Karpas-422 (cell line): Measurements from ENCODE around the gene TAL2. TPM values are rescaled to one million over a fixed set of nuclear protein-coding genes. Genes with fewer than 3 reads are reported as not detected.

Experiments
- DNase-seq: peaks from one replicate; pipeline ENCODE4 v3.0.0-alpha.2; 2015
- H2AFZ ChIP-seq: fragments of 200-600 bp; sonication (generic); 2 replicates; pipeline ENCODE4 v1.6.1; 2014; ENCODE audit warnings: antibody characterized with exemption, low read length, mixed read lengths
- H3K27ac ChIP-seq: fragments of 200-600 bp; sonication (generic); 2 replicates; pipeline ENCODE4 v1.5.1; 2014; ENCODE audit warnings: mild to moderate bottlenecking, low read length, moderate library complexity
- H3K27me3 ChIP-seq: fragments of 200-600 bp; sonication (generic); 2 replicates; pipeline ENCODE4 v1.6.1; 2014; ENCODE audit warnings: low read length, mixed read lengths
- H3K36me3 ChIP-seq: fragments of 200-600 bp; sonication (generic); 2 replicates; pipeline ENCODE4 v1.6.1; 2014; ENCODE audit warnings: low read length, mixed read lengths; ENCODE audit not compliant: insufficient read depth
- H3K4me1 ChIP-seq: fragments of 200-600 bp; sonication (generic); 2 replicates; pipeline ENCODE4 v1.6.1; 2014; ENCODE audit warnings: mild to moderate bottlenecking, low read length, mixed read lengths
- H3K4me2 ChIP-seq: fragments of 200-600 bp; sonication (generic); 2 replicates; pipeline ENCODE4 v1.6.1; 2014; ENCODE audit warnings: low read length, low read depth, mild to moderate bottlenecking; ENCODE audit not compliant: poor library complexity, severe bottlenecking
- H3K4me3 ChIP-seq: fragments of 200-600 bp; sonication (generic); 2 replicates; pipeline ENCODE4 v1.5.1; 2014; ENCODE audit warnings: mild to moderate bottlenecking, antibody characterized with exemption, low read length, mixed read lengths
- H3K79me2 ChIP-seq: fragments of 200-600 bp; sonication (generic); 2 replicates; pipeline ENCODE4 v1.6.1; 2014; ENCODE audit warnings: mild to moderate bottlenecking, low read length, mixed read lengths
- H3K9ac ChIP-seq: fragments of 200-600 bp; sonication (generic); 2 replicates; pipeline ENCODE4 v1.6.0; 2014; ENCODE audit warnings: low read length
- H3K9me2 ChIP-seq: fragments of 200-600 bp; sonication (generic), shearing (Covaris generic); replicated peaks from 2 replicates; pipeline ENCODE4 v1.6.0; 2014; ENCODE audit warnings: mild to moderate bottlenecking, low read length, moderate library complexity; ENCODE audit not compliant: insufficient read depth
- H3K9me3 ChIP-seq: fragments of 300-700, 200-600 bp; sonication (generic); 2 replicates; pipeline ENCODE4 v1.6.1; 2014; ENCODE audit warnings: low read length, mixed read lengths
- H4K20me1 ChIP-seq: fragments of 200-600 bp; sonication (generic); 2 replicates; pipeline ENCODE4 v1.6.1; 2014; ENCODE audit warnings: mild to moderate bottlenecking, antibody characterized with exemption, low read length, low read depth; ENCODE audit not compliant: insufficient read depth
- total RNA-seq: library from RNA; depleted of rRNA; stranded (reverse); fragments of >200 nt; shearing (Covaris generic); gene quantifications from 2 replicates; pipeline ENCODE4 v1.2.3, GENCODE V29; 2014; ENCODE audit warnings: low replicate concordance

The TAL2 gene
- total RNA-seq, 1 experiment from 2014 or later, result 4.1 TPM

- DNase-seq, result no peak
- Histone ChIP-seq H3K9ac (peak overlapping the region; percentile 34), H3K27ac (peak overlapping the region; percentile 98), H3K27me3 (no peaks in the 10 kb centered on the region), H3K9me3 (no peaks in the 10 kb centered on the region), H3K79me2 (no peaks in the 10 kb centered on the region), H2AFZ (0 out of 2 replicates have a peak overlapping the region, but pooled peaks have one; percentile 33), H3K4me1 (peaks cover 80% of the 10 kb centered on the region), H3K36me3 (no peaks in the 10 kb centered on the region), H4K20me1 (no peaks in the 10 kb centered on the region), H3K9me2 (no peaks in the 10 kb centered on the region), H3K4me3 (no peak overlapping the region), H3K4me2 (peak overlapping the region; percentile 35)
Measured at GRCh38 chr9:105678781-105679180, 16.5 kb downstream of the TAL2 start.

GRCh38 chr9:105679257-105680022 lies 17.2 kb downstream of the TAL2 start:
- Histone ChIP-seq H3K79me2 (no peaks in the 10 kb centered on the region), H3K4me1 (peaks cover 80% of the 10 kb centered on the region), H3K9me2 (no peaks in the 10 kb centered on the region), H3K27ac (peak overlapping the region; percentile 98), H3K9me3 (no peaks in the 10 kb centered on the region), H3K9ac (peak overlapping the region; percentile 34), H3K36me3 (no peaks in the 10 kb centered on the region), H3K4me3 (no peak overlapping the region), H3K4me2 (peak overlapping the region; percentile 35), H2AFZ (no peak overlapping the region), H3K27me3 (no peaks in the 10 kb centered on the region), H4K20me1 (no peaks in the 10 kb centered on the region)
- DNase-seq, result peak; percentile 67

- peak overlapping the region; percentile 55 for H3K4me2 ChIP-seq
- peaks cover 80% of the 10 kb centered on the region for H3K4me1 ChIP-seq
- H3K36me3 ChIP-seq, result no peaks in the 10 kb centered on the region
- no peaks in the 10 kb centered on the region for H3K9me3 ChIP-seq
- H3K27ac ChIP-seq, result peak overlapping the region; percentile 98
- DNase-seq, result peak; percentile 61
- peak overlapping the region; percentile 63; the same call in 1 of the 2 replicates for H2AFZ ChIP-seq
- no peaks in the 10 kb centered on the region for H3K79me2 ChIP-seq
- peak overlapping the region; percentile 40 for H3K9ac ChIP-seq
- H3K27me3 ChIP-seq, result no peaks in the 10 kb centered on the region
- H3K9me2 ChIP-seq, result no peaks in the 10 kb centered on the region
- H4K20me1 ChIP-seq, result no peaks in the 10 kb centered on the region
- H3K4me3 ChIP-seq, result no peak overlapping the region; the same call in 1 of the 2 replicates
Measured at GRCh38 chr9:105681313-105681712, 19.1 kb downstream of the TAL2 start.

GRCh38 chr9:105681724-105682123 lies 19.5 kb downstream of the TAL2 start:
- H3K4me1 ChIP-seq, result peaks cover 76% of the 10 kb centered on the region
- no peaks in the 10 kb centered on the region for H3K9me3 ChIP-seq
- H3K36me3 ChIP-seq, result no peaks in the 10 kb centered on the region
- H2AFZ ChIP-seq, result no peak overlapping the region
- no peak for DNase-seq
- H3K27ac ChIP-seq, result peak overlapping the region; percentile 98
- peak overlapping the region; percentile 55 for H3K4me2 ChIP-seq
- H3K27me3 ChIP-seq, result no peaks in the 10 kb centered on the region
- H3K9ac ChIP-seq, result 0 out of 2 replicates have a peak overlapping the region, but pooled peaks have one; percentile 11
- H3K4me3 ChIP-seq, result no peak overlapping the region
- H4K20me1 ChIP-seq, result no peaks in the 10 kb centered on the region
- no peaks in the 10 kb centered on the region for H3K79me2 ChIP-seq
- no peaks in the 10 kb centered on the region for H3K9me2 ChIP-seq

GRCh38 chr9:105683688-105684275 lies 21.5 kb downstream of the TAL2 start:
- H3K27ac ChIP-seq, result peak overlapping the region; percentile 57
- DNase-seq, result no peak
- no peak overlapping the region for H3K4me3 ChIP-seq
- H3K4me1 ChIP-seq, result peaks cover 59% of the 10 kb centered on the region
- no peaks in the 10 kb centered on the region for H4K20me1 ChIP-seq
- no peaks in the 10 kb centered on the region for H3K9me3 ChIP-seq
- H3K27me3 ChIP-seq, result no peaks in the 10 kb centered on the region
- H2AFZ ChIP-seq, result peak overlapping the region; percentile 47; the same call in 1 of the 2 replicates
- no peak overlapping the region for H3K9ac ChIP-seq
- H3K79me2 ChIP-seq, result no peaks in the 10 kb centered on the region
- no peak overlapping the region for H3K4me2 ChIP-seq
- H3K36me3 ChIP-seq, result no peaks in the 10 kb centered on the region
- no peaks in the 10 kb centered on the region for H3K9me2 ChIP-seq

- Histone ChIP-seq H3K4me3 (no peak overlapping the region), H3K27me3 (no peaks in the 10 kb centered on the region), H3K79me2 (no peaks in the 10 kb centered on the region), H3K9me3 (no peaks in the 10 kb centered on the region), H3K4me1 (peaks cover 52% of the 10 kb centered on the region), H3K27ac (no peak overlapping the region), H3K4me2 (no peak overlapping the region), H3K9me2 (no peaks in the 10 kb centered on the region), H3K9ac (no peak overlapping the region), H2AFZ (no peak overlapping the region), H4K20me1 (no peaks in the 10 kb centered on the region), H3K36me3 (no peaks in the 10 kb centered on the region)
- no peak for DNase-seq
Measured at GRCh38 chr9:105686936-105687335, 24.7 kb downstream of the TAL2 start.

- DNase-seq, result peak; percentile 56
- Histone ChIP-seq H3K4me1 (peaks cover 52% of the 10 kb centered on the region), H3K9me2 (no peaks in the 10 kb centered on the region)
Measured at GRCh38 chr9:105690742-105691141, 28.5 kb downstream of the TAL2 start.

GRCh38 chr9:105693435-105694189 lies 31.4 kb downstream of the TAL2 start:
- H3K27ac ChIP-seq, result peak overlapping the region; percentile 78
- peaks cover 71% of the 10 kb centered on the region for H3K4me1 ChIP-seq
- H3K4me2 ChIP-seq, result peak overlapping the region; percentile 95
- H3K4me3 ChIP-seq, result peak overlapping the region; percentile 92
- H3K36me3 ChIP-seq, result peaks cover 30% of the 10 kb centered on the region
- no peaks in the 10 kb centered on the region for H3K27me3 ChIP-seq
- H3K79me2 ChIP-seq, result peaks cover 41% of the 10 kb centered on the region
- H3K9me3 ChIP-seq, result no peaks in the 10 kb centered on the region
- peak; percentile 70 for DNase-seq
- H3K9me2 ChIP-seq, result no peaks in the 10 kb centered on the region
- peak overlapping the region; percentile 45; the same call in 1 of the 2 replicates for H2AFZ ChIP-seq
- H4K20me1 ChIP-seq, result peaks cover 11% of the 10 kb centered on the region
- H3K9ac ChIP-seq, result peak overlapping the region; percentile 91

More at GRCh38 chr9:105690742-105691141, 28.5 kb downstream of the TAL2 start:
- H3K27ac ChIP-seq, result peak overlapping the region; percentile 75
- H4K20me1 ChIP-seq, result no peaks in the 10 kb centered on the region
- peak overlapping the region; percentile 55 for H3K4me2 ChIP-seq
- no peaks in the 10 kb centered on the region for H3K9me3 ChIP-seq
- peaks cover 5% of the 10 kb centered on the region; the same call in 1 of the 2 replicates for H3K36me3 ChIP-seq
- H3K9ac ChIP-seq, result peak overlapping the region; percentile 28; the same call in 1 of the 2 replicates
- peak overlapping the region; percentile 83 for H2AFZ ChIP-seq
- H3K79me2 ChIP-seq, result peaks cover 13% of the 10 kb centered on the region
- no peak overlapping the region for H3K4me3 ChIP-seq
- no peaks in the 10 kb centered on the region for H3K27me3 ChIP-seq
